GM18502 (cell line): ENCODE results near the gene P2RX5.

Experiments used
- ATAC-seq: cut with Tn5 transposase; IDR thresholded peaks from one replicate; pipeline ENCODE4 v1.9.1; 2021; ENCODE audit warnings: mild to moderate bottlenecking; ENCODE audit not compliant: unreplicated experiment, poor library complexity

P2RX5 gene

GRCh38 chr17:3630781-3631180 lies 65.2 kb downstream of the P2RX5 start:
- no peak for ATAC-seq

- ATAC-seq = no peak
Measured at GRCh38 chr17:3627769-3628167, 68.2 kb downstream of the P2RX5 start.

- ATAC-seq = no peak
Measured at GRCh38 chr17:3626831-3627768, 68.9 kb downstream of the P2RX5 start.
